GM23338 (cell line): Measurements from ENCODE around the gene TAF15. TPM values are rescaled to one million over a fixed set of nuclear protein-coding genes. Genes with fewer than 3 reads are reported as not detected.

ENCODE experiments used
- ATAC-seq: fragments of 200-7000 bp; cut with Tn5 transposase; 3 replicates; pipeline ENCODE4 v1.9.1; 2020
- DNase-seq: peaks from one replicate; pipeline ENCODE4 v3.0.0-alpha.2; 2015; ENCODE audit warnings: low spot score
- H2AFZ ChIP-seq: fragments of 200-600 bp; sonication (generic); 2 replicates; pipeline ENCODE4 v1.8.0; 2016; ENCODE audit warnings: antibody characterized with exemption, mild to moderate bottlenecking, moderate library complexity
- H3F3A ChIP-seq: fragments of 200-600 bp; sonication (generic); replicated peaks from 2 replicates; pipeline ENCODE4 v1.8.0; 2017; ENCODE audit warnings: antibody characterized with exemption, mixed run types, low read depth
- H3K27ac ChIP-seq: fragments of 200-600 bp; sonication (generic); 2 replicates; pipeline ENCODE4 v1.6.1; 2016; ENCODE audit warnings: low read depth
- H3K27me3 ChIP-seq: fragments of 200-600 bp; sonication (generic); 2 replicates; pipeline ENCODE4 v1.8.0; 2016; ENCODE audit warnings: mild to moderate bottlenecking, mixed run types, moderate library complexity; ENCODE audit not compliant: insufficient read depth
- H3K36me3 ChIP-seq: fragments of 200-600 bp; sonication (generic); 2 replicates; pipeline ENCODE4 v1.8.0; 2016; ENCODE audit warnings: mild to moderate bottlenecking; ENCODE audit not compliant: insufficient read depth
- H3K4me1 ChIP-seq: fragments of 200-600 bp; sonication (generic); 2 replicates; pipeline ENCODE4 v1.8.0; 2016; ENCODE audit warnings: mild to moderate bottlenecking, moderate library complexity; ENCODE audit not compliant: insufficient read depth
- H3K4me2 ChIP-seq: fragments of 200-600 bp; sonication (generic); 2 replicates; pipeline ENCODE4 v1.7.1; 2017; ENCODE audit warnings: mixed run types
- H3K4me3 ChIP-seq: fragments of 200-600 bp; sonication (generic); 2 replicates; pipeline ENCODE4 v1.6.1; 2016; ENCODE audit warnings: mixed run types
- H3K79me2 ChIP-seq: fragments of 200-600 bp; sonication (generic); replicated peaks from 2 replicates; pipeline ENCODE4 v1.8.0; 2017; ENCODE audit warnings: mild to moderate bottlenecking; ENCODE audit not compliant: insufficient read depth
- H3K9me2 ChIP-seq: fragments of 200-600 bp; sonication (generic); 2 replicates; pipeline ENCODE4 v1.8.0; 2017; ENCODE audit not compliant: insufficient read depth
- H4K20me1 ChIP-seq: fragments of 200-600 bp; sonication (generic); replicated peaks from 2 replicates; pipeline ENCODE4 v1.8.0; 2017; ENCODE audit warnings: mild to moderate bottlenecking; ENCODE audit not compliant: insufficient read depth
- H3K27ac Mint-ChIP-seq: 2 replicates; pipeline ENCODE4 v1.8.0; 2020; ENCODE audit warnings: inconsistent platforms, mild to moderate bottlenecking, moderate library complexity, mixed read lengths
- H3K27me3 Mint-ChIP-seq: 3 replicates; pipeline ENCODE4 v1.8.0; 2022; ENCODE audit warnings: low read depth, mild to moderate bottlenecking, moderate library complexity, mixed read lengths, inconsistent platforms; ENCODE audit not compliant: insufficient read depth, poor library complexity
- H3K36me3 Mint-ChIP-seq: 3 replicates; pipeline ENCODE4 v1.8.0; 2021; ENCODE audit warnings: low read depth, mild to moderate bottlenecking, inconsistent platforms, moderate library complexity, mixed read lengths
- H3K4me1 Mint-ChIP-seq: 3 replicates; pipeline ENCODE4 v1.8.0; 2020; ENCODE audit warnings: mild to moderate bottlenecking, inconsistent platforms, mixed read lengths
- H3K4me3 Mint-ChIP-seq: 3 replicates; pipeline ENCODE4 v1.8.0; 2021; ENCODE audit warnings: moderate library complexity, mild to moderate bottlenecking, inconsistent platforms, mixed read lengths
- H3K9me3 Mint-ChIP-seq: 3 replicates; pipeline ENCODE4 v1.8.0; 2020; ENCODE audit warnings: moderate library complexity, mild to moderate bottlenecking, inconsistent platforms, mixed read lengths
- CREB1 ChIP-seq: fragments of 250-450 bp; sonication (Bioruptor Pico); IDR thresholded peaks from 2 replicates; pipeline ENCODE4 v1.5.0; 2020; ENCODE audit warnings: low read depth, mild to moderate bottlenecking, moderate library complexity
- CTCF ChIP-seq, 2 experiments: fragments of 200-600 bp in 1 of 2; sonication (generic) in 1 of 2; conservative IDR thresholded peaks; 2 replicates each; pipeline versions ENCODE4 v1.5.1 to v1.6.1; 2016 to 2017; ENCODE audit warnings: antibody characterized with exemption in 2 of 2, low read depth in 2 of 2, mild to moderate bottlenecking in 2 of 2, moderate library complexity in 1 of 2
- EZH2 ChIP-seq: fragments of 200-600 bp; sonication (generic); IDR thresholded peaks from one replicate; pipeline ENCODE4 v1.8.0; 2017; ENCODE audit warnings: antibody characterized with exemption, mild to moderate bottlenecking, low read depth; ENCODE audit not compliant: unreplicated experiment
- EZH2phosphoT487 ChIP-seq: fragments of 200-600 bp; sonication (generic); IDR thresholded peaks from one replicate; pipeline ENCODE4 v1.8.1; 2018; ENCODE audit warnings: antibody characterized with exemption; ENCODE audit not compliant: unreplicated experiment
- JUNB ChIP-seq: IDR thresholded peaks from one replicate; pipeline ENCODE4 v1.6.1; 2016; ENCODE audit warnings: antibody characterized with exemption; ENCODE audit not compliant: unreplicated experiment
- NANOG ChIP-seq: IDR thresholded peaks from 2 replicates; pipeline ENCODE4 v1.6.1; 2016; ENCODE audit warnings: antibody characterized with exemption, borderline replicate concordance
- POLR2AphosphoS5 ChIP-seq: IDR thresholded peaks from 2 replicates; pipeline ENCODE4 v1.6.1; 2016; ENCODE audit warnings: antibody characterized with exemption, low read depth
- STAT1 ChIP-seq: IDR thresholded peaks from one replicate; pipeline ENCODE4 v1.6.1; 2016; ENCODE audit warnings: antibody characterized with exemption; ENCODE audit not compliant: unreplicated experiment
- ZNF114 ChIP-seq: fragments of 250-450 bp; sonication (Bioruptor Pico); IDR thresholded peaks from 2 replicates; pipeline ENCODE4 v1.5.0; 2020; ENCODE audit warnings: mild to moderate bottlenecking, moderate library complexity
- ZNF331 ChIP-seq: fragments of 250-450 bp; sonication (Bioruptor Pico); IDR thresholded peaks from 2 replicates; pipeline ENCODE4 v1.5.0; 2020; ENCODE audit warnings: low read depth, mild to moderate bottlenecking, moderate library complexity
- ZNF462 ChIP-seq: fragments of 250-450 bp; sonication (Bioruptor Pico); IDR thresholded peaks from 2 replicates; pipeline ENCODE4 v1.5.0; 2020; ENCODE audit warnings: mild to moderate bottlenecking, moderate library complexity
- polyA plus RNA-seq: library from polyadenylated mRNA; unstranded; fragments of >200 nt; fragmentation: Nextera tagmentation; extraction: Ambion mirVana; gene quantifications from 2 replicates; pipeline ENCODE4 v1.2.1, GENCODE V29; 2016
- total RNA-seq: library from RNA; depleted of rRNA; stranded (reverse); fragments of >200 nt; shearing (Covaris generic); gene quantifications from 2 replicates; pipeline ENCODE4 v1.2.3, GENCODE V29; 2014
- TF ChIP-seq, protein P1 (sequence below): IDR thresholded peaks from 2 replicates; pipeline ENCODE4 v1.6.1; 2016; ENCODE audit warnings: antibody characterized with exemption
- TF ChIP-seq, protein P2 (sequence below): IDR thresholded peaks from one replicate; pipeline ENCODE4 v1.6.1; 2018; ENCODE audit warnings: antibody characterized with exemption; ENCODE audit not compliant: unreplicated experiment

TAF15 gene
- total and polyA plus RNA-seq, 2 experiments from 2014 or later: 33.8 to 109 TPM

GRCh38 chr17:35793257-35793656 lies 16.0 kb upstream of the TAF15 start:
- H3K4me3 ChIP-seq: no peak overlapping the region
- 0 out of 3 replicates have a peak overlapping the region, but pooled peaks have one; percentile 2 for H3K4me3 Mint-ChIP-seq
- peaks cover 10% of the 10 kb centered on the region; the same call in 2 of the 3 replicates for H3K4me1 Mint-ChIP-seq
- H3K9me2 ChIP-seq: no peaks in the 10 kb centered on the region
- ATAC-seq: no peak
- 0 out of 2 replicates have a peak, but pooled peaks cover 5% of the 10 kb centered on the region for H3K4me1 ChIP-seq
- H2AFZ ChIP-seq: no peak overlapping the region
- no peak for DNase-seq
- H3K4me2 ChIP-seq: no peak overlapping the region
- H3K79me2 ChIP-seq: no peaks in the 10 kb centered on the region
- TF ChIP-seq, protein P1, sequence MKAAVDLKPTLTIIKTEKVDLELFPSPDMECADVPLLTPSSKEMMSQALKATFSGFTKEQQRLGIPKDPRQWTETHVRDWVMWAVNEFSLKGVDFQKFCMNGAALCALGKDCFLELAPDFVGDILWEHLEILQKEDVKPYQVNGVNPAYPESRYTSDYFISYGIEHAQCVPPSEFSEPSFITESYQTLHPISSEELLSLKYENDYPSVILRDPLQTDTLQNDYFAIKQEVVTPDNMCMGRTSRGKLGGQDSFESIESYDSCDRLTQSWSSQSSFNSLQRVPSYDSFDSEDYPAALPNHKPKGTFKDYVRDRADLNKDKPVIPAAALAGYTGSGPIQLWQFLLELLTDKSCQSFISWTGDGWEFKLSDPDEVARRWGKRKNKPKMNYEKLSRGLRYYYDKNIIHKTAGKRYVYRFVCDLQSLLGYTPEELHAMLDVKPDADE: no peak
- TF ChIP-seq CREB1 (no peak), ZNF462 (CRISPR knock-in tag) (no peak), ZNF114 (no peak), JUNB (no peak), EZH2 (no peak), ZNF331 (CRISPR knock-in tag) (no peak), CTCF (conservative IDR thresholded peaks at IDR 0.05; ENCODE audit: low read depth in 2 of 2) (no peak), STAT1 (no peak), POLR2AphosphoS5 (no peak), NANOG (no peak), EZH2phosphoT487 (no peak)
- TF ChIP-seq, protein P2, sequence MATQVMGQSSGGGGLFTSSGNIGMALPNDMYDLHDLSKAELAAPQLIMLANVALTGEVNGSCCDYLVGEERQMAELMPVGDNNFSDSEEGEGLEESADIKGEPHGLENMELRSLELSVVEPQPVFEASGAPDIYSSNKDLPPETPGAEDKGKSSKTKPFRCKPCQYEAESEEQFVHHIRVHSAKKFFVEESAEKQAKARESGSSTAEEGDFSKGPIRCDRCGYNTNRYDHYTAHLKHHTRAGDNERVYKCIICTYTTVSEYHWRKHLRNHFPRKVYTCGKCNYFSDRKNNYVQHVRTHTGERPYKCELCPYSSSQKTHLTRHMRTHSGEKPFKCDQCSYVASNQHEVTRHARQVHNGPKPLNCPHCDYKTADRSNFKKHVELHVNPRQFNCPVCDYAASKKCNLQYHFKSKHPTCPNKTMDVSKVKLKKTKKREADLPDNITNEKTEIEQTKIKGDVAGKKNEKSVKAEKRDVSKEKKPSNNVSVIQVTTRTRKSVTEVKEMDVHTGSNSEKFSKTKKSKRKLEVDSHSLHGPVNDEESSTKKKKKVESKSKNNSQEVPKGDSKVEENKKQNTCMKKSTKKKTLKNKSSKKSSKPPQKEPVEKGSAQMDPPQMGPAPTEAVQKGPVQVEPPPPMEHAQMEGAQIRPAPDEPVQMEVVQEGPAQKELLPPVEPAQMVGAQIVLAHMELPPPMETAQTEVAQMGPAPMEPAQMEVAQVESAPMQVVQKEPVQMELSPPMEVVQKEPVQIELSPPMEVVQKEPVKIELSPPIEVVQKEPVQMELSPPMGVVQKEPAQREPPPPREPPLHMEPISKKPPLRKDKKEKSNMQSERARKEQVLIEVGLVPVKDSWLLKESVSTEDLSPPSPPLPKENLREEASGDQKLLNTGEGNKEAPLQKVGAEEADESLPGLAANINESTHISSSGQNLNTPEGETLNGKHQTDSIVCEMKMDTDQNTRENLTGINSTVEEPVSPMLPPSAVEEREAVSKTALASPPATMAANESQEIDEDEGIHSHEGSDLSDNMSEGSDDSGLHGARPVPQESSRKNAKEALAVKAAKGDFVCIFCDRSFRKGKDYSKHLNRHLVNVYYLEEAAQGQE: no peak
- no peaks in the 10 kb centered on the region for H4K20me1 ChIP-seq
- peaks cover 74% of the 10 kb centered on the region for H3K27me3 ChIP-seq
- no peaks in the 10 kb centered on the region for H3K36me3 ChIP-seq
- no peak overlapping the region for H3K27ac Mint-ChIP-seq
- H3K9me3 Mint-ChIP-seq: no peaks in the 10 kb centered on the region
- H3K27me3 Mint-ChIP-seq: peaks cover 43% of the 10 kb centered on the region
- H3K36me3 Mint-ChIP-seq: no peaks in the 10 kb centered on the region; the same call in 2 of the 3 replicates
- H3F3A ChIP-seq: peaks cover 11% of the 10 kb centered on the region
- no peak overlapping the region for H3K27ac ChIP-seq
